Right renal cortex interstitium (tissue), 3 donors: ENCODE results near the gene GDPD4. TPM values are rescaled to one million over a fixed set of nuclear protein-coding genes. Genes with fewer than 3 reads are reported as not detected.

Source experiments
- DNase-seq, 3 donors: peaks; one replicate each; pipeline ENCODE4 v3.0.0-alpha.2; 2013; ENCODE audit warnings: low read depth in 3 of 3, low spot score in 2 of 3
- polyA plus RNA-seq, 3 donors: library from polyadenylated mRNA; unstranded; fragments of 120-200 nt; gene quantifications; one replicate each; pipeline ENCODE4 v1.2.1, GENCODE V29; 2013; ENCODE audit not compliant: insufficient read length in 3 of 3

GDPD4 gene, protein sequence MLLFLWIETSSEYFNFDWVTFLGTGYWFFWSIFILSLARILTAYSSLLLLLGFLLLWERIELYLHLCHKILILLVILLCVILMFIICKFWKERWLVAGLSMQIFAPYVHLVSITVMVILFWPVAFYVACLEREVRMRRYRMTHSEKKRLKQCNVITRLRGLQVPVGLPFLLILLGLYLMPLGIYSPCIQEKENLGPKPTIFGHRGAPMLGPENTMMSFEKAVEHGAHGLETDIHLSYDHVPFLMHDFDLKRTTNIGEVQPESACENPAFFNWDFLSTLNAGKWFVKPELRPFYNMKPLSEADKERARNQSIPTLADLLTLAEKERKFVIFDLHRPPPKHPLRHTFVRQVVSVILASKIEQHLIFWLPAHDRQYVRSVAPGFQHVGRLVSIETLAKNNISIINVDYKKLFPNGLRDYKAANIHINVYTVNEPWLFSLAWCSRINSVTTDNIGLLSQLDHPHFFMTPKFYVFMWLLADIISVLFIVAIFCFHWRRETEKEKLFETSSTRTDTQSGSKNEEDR
- polyA plus RNA-seq: under 1 TPM in 2 of 3 donors, not detected in 1; 0.04 to 0.35 TPM

DNA sequence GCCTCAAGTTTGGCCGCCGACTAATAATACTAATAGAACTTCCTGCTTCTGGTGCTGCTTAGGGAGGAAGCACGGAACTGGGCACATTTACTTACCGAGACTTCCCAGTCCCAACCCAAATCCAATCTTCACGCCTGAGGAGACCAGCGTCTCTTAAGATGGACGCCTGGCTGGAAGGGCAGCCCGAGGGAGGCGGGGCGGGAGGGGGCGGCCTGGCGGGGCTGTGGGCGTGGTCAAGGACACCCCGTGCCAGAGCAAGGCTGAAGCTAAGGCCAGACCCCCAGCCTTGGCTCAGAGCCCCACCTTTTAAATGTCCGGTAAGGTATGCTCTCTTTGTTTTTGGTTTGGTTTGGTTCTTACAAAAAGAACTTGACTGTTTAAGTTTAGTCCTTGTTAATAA, at the start of gene GDPD4:
GDPD4 (minus strand) TSS at position 177 of the 400 bp plus-strand sequence. CDS start 16,549 bp downstream, outside the sequence.
- DNase-seq: no peak

DNA sequence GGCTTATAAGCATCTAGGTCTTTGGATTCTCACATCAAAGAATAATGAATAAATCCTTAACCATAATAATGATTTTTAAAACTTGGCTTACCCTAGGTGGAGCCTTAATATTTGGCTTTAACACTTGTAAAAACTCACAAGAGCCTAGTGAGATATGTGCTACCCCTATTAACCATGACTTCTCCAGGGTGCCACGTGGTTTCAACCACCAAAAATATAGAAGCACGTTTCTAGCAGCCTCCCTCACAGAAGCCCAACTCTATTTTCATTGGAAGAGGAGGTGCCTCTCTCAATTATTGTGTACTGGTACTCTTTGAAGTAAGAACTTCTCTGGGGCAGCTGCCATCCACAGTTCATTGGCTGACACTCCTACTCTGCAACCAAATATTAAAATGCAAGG, 46.5 kb upstream of the GDPD4 start:
- DNase-seq: no peak

DNA sequence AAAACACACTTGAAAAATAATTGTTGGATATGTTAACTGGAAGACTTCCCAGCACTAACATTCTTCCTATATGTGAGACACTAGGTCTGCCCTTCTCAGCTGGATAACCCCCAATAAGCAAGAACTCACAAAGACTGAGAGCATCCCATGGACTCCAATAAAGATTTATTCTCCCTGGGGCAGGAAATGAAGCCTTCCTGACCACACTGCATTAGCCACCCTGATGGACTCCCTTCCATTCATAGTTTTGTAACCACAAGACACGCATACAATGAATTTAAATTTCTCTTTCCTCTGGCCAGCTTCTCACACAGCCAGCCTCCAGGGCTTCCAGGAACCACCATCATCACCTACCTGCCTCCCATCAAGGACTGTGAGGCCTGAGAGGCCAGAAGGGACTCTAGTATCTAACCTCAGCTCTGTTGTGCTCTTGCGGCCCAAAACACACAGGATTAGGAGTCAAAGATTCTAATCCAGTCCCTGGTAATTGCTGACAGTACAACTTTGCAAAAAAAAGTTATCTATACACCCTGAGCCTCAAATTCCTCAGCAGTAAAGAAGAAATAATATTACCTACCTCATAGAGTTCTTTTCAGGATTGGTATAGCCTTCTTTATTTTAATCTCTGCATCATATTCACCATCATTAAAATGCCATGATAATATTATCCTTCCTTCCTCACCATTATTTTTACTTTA, 45.6 kb upstream of the GDPD4 start:
- DNase-seq: no peak

DNA sequence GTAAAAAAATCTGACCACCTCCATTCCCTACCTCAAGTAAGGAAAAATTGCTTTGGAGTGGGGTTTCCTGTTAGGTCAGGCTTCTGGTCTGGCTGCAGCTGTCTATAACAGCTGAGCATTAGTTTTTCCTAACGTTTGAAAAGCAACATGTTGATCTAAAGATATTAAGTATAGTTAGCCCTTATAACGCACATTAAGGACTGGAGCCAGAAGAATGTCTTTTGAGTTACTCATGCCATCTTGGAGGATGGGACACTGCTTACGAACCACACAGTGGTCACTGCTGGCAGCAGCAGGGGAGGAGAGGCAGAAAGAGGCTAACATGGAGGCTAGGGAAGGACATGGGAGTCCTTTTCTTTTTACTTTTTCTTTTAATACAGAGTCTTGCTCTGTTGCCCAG, 44.1 kb upstream of the GDPD4 start:
- no peak for DNase-seq

DNA sequence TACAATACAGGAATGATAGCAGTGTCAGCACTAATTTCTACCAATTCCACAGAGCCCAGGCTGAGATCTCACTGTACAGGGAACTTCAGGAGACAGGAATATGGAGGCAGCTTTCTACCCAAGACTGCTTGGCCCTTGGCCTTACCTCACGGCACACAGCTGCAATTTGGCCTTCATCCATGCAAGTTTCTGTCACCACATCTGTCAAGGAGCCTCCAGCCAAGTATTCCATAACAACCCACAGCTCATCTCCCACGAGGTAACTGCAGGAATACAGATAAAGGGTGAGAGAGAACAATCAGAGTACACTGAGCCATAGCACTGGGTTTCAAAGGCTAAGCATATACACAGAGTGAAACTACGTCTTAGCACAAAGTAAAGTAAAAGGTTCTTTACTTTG, 39.0 kb upstream of the GDPD4 start:
- DNase-seq: no peak

DNA sequence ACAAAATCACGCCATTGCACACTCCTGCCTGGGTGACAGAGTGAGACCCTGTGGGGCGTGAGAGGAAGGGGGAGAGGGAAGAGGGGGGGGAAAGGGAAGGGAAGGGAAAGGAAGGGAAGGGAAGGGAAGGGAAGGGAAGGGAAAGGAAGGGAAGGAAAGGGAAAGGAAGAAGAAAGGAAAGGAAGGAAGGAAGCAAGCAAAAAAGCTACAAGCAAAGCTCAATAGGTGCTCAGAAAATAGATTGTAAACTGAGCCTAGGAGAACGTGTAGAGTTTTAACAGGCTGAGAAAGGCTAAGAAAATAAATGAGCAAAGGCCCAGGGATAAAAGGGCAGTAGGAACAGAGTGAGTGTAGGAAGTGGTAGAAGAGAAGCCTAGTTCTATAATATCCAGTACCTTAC, 30.8 kb upstream of the GDPD4 start:
- DNase-seq: no peak

DNA sequence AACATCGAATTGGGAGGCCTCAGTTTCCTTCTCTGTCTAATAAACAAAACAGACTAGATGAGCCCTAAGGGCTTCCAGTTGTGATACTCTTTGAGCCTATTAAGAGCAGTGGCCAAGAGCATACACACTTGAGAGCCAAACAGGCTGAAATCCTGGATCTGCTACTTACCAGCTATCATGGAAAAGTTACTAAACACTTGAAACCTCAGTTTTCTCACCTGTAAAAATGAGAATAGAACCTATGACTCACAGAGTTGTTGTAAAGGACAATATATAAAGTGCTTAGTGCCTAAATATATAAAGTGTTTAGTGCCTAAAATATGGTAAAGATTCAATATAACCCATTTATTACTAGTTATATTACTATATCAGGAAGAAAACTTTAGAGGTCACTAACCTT, 23.7 kb upstream of the GDPD4 start:
- DNase-seq: no peak

DNA sequence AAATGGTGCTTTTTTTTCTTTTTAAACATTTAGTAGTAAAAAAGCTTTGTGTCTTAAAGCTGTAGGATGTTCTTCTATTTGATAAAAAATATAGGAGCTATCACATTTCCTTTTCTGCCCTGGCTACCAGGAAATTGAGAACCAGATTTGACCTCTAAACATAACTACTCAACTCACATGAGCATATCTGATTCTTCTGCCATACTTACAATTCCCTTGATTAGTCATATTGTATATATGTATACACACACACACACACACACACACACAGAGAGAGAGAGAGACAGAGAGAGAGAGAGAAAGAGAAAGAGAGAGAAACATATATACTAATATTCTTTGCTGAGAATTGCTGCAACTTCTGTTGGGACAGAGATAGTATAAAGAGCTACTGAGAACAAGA, 23.0 kb upstream of the GDPD4 start:
- DNase-seq: no peak

DNA sequence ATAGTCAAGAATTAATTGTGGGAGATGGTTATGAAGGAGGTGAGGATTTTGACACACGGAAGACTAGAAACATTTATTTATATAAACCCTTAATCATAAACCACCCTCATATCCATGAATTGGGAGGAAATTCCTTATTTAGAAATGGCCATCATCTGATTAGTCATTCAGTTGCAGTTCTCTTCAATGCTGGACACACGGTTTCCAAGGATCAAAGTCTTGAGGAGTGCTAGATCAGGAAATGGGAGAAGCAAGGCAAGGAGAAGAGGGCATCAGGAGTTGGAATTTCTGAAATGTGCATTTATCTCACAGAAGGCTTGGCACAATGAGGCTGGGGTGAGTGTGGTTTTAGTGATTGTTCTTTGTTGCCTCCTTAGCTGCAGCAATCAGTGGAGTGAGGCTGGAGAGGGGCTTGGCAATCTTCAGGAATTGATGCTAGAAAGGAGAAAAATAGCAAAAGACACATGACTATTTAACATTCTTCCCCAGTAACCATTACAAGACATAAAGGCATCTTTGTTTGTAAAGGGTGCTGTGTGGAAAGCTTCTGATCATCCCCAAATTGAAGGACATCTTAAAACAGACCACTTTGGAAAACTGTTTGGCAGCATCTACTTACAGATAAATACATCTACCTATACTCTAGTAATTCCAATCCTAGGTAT, 21.6 kb upstream of the GDPD4 start:
- no peak for DNase-seq

DNA sequence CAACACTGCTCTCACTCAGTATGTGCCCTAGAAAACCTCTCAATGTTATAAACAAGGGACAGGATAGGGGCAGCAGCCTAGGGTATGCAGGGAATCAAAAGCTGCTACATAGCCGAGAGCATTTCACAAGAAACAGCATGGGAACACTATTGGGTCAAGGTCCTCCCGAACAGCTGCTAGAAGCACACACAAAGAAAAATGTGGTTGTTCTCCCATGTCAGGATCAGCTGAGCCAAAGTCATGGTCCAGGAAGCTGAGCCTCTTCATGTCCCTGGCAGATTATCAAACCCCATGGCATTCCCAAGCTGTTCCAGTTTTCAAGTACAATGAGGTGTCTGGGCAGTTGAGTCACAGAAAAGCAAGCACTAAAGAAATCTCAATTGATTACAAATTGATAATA, 21.0 kb upstream of the GDPD4 start:
- DNase-seq: no peak

DNA sequence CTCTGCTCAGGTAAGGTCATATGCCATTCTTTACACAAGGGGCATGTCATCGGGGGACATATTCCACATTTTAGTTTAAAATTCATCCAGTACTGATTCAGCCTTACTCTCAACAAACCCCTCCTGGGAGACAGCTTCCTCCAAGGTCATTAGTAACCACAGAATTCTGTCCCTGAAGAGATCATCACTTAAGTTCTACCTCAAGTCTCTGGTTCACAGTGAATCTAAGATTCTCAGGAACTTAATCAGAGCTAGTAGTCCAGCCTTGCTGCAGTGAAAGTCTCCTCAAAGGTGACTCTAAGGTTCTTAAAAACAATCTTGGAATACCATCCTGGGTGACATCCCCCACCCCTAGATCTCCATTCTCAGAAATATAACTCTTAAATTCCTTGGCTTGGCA, 18.9 kb upstream of the GDPD4 start:
- DNase-seq: no peak

DNA sequence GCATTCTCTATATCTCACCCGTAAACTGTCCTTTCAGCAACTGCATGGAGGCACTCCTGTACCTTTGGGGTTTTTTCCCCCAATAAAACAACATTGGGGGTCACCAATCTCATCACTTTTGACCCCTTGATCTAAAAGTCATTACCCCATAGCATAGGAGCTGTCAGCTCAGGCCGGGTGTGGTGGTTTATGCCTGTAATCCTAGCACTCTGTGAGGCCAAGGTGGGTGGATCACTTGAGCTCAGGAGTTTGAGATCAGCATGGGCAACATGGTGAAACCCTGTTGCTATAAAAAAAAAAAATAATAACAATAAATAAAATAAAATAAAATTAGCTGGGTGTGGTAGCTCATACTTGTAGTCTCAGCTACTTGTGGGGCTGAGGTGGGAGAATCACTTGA, 17.1 kb upstream of the GDPD4 start:
- DNase-seq: no peak

DNA sequence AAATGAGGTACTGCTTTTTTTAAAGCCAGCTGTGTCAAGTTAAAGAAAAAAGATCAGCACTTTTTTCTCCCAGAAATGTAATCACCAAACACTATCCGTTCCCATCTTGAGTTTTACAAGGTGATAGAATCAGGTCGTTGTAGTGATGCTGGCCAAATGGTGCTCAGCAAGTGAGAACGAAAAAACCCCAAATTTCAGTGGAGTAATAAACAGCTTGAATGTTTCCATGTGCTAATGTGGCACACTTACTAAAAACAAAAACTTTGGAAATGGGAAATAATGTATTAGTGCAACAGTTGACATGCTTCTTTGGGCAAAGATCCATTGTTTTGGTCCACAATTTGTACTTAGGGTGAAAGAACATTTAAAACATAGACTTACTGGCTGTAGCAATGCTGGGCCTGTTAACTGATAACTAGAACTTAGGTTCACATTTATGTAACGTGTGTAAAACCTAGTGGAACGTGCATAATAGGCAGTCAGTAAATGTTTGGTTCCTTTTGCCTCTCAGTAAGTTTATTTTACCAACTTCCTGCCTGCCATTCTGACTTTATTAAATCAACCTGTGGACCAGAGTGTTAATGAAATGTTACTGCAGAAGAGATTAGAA, 15.4 kb upstream of the GDPD4 start:
- no peak for DNase-seq

DNA sequence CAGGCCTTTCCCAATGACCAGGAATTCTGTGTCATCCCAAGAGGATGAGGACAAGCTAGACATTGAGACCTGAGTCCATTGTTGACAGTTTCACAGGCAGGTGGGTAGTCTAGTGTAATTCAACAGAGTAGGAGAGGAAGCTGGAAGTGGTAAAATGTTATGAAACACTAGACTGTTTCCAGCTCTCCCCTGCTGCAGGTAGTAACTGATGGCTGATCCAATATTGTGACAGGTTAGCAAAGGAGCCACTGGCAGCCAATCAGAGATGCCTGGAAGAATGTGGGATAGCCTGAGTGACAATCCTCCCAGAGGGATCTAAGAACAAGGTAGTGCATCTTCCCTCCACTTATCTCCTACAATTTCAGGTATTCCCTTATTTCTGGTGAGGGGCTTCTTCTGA, 10.6 kb upstream of the GDPD4 start:
- no peak for DNase-seq

DNA sequence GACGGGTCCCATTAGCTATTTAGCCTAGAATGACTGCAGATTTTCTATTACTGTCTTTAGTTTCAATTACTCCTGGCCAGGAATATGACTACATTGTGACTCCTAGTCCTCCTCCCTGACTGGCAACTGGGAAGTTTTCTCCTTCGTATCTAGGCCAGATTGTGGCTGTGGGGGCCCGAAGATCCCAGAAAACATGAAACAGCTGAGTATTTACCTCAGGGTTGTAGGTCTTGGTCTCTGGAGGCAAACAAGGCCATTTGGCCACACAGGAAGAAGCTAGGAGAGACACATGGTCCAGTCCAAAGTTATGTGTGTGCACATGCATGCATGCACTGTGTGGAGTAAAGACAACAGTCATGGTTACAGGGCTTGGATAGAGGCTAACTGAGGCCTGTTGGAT, 10.2 kb upstream of the GDPD4 start:
- DNase-seq: no peak

DNA sequence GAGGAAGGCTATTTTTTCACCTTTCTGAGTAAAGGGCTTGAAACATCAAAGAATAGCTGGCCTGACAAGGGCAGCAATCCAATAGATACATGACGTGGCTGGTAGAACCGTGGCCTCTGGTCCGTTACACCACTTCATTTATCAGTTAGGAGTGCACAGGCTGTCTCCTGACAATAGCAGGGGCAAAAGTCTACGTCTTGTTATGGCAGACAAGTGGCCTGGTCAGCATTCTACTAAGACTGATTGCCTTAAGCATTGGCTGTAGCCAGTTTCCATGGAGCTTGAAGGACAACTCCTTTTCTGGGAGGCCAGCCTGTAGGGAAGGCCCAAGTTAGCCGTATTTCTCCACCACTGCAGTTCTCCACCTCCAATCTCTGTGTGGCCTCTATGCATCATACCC, 9.2 kb upstream of the GDPD4 start:
- no peak for DNase-seq

DNA sequence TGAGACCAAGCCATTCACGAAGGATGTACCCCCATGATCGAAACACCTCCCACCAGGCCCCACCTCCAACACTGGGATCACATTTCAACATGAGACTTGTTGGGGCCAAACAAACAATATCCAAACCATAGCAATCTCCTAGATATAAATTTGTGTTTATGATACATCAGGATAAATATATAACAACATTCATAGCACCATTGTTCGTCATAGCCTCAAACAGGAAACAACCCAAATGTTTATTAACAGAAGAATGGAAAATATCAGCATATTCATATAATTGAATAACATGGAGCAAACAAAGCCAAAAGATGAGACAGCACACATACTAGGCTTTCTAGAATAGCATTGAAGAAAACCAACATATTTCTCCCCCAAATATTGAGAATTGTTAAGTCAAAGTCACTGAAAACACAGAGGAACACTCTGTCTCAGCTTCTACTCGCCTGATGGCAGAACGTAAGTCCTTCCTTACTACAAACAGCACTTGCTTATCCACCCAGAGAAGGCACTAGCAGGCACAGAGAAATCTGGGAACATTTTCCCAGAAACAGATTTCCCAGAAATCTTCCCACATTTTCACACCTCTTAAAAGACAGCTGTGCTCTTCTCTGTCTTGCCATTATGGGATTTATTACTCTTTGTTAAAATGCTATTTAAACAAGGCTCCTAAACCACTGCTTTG, 8.1 kb upstream of the GDPD4 start:
- DNase-seq: no peak

DNA sequence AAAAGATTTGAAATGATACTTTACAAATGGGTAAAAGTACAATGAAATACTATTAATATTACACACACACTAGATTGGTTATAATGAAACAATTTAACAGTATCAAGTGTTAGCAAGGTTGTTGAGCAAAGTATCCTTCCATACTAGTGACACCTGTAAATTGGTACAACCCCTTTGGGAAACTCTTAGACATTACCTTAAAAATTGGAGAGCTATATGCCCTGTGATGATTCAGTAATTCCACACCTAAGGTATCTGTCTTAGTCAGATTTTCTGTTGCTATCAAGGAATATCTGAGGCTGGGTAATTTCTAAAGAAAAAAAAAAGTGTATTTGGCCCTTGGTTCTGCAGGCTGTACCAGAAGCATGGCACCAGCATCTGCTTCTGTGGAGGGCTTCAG, 7.4 kb upstream of the GDPD4 start:
- no peak for DNase-seq

DNA sequence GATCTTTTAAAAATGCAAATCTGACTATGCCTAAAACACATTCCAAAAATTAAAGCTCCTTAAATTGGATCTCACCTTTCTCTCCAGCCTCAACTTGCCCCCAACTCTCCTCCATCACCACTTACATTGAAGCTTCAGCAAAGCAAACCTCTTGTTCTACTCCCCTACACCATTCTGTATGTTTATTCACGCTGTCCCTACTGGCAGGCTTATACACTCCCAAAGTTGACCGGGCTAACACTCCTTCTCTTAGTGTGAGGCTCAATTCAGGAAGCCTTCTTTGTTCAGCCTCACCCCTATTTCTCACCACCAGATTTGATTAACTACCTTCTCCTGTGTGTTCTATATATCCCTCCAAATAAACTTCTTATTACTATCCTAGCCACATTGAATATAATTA, 1.8 kb upstream of the GDPD4 start:
- DNase-seq: no peak

DNA sequence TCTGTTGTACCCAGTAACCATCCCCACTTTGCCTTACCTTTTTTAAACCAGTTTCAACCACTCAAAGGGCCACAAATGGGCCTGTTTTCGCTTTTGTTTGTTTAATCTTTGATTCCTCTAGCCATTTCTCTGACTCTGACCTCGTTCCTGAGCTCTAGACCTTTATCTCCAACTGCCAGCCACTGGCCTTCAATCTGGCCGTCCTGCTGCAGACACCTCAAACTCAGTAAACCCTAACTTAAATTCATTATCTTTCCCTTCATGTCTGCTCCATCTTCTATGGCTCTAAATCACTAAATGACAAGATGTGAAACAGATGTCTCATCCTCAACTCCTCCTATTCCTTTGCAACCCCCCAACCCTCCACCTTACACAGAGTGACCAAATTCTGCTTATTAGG, 1.3 kb upstream of the GDPD4 start:
- no peak for DNase-seq

DNA sequence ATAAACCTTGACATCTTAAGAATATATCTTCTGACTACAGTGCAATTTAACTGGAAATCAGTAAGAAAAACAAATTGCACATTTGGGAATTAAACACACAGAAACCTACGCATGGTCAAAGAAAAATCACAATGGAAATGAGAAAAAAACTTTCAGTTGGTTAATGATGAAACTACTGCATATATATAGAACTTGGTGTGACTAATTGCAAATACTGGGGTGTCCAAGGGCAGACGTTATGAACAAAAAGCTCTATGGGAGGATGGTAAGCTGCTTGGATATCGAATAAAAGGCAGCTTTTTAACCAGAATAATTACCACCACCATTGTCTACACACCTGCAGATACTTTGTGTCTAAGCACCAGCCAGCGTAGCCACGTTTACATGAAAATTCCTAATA, 791 bp downstream of the GDPD4 start:
- no peak for DNase-seq
